Measurements from ENCODE around the gene LSM7. TPM values are rescaled to one million over a fixed set of nuclear protein-coding genes. Genes with fewer than 3 reads are reported as not detected.

Gene LSM7
- total RNA-seq, 4 donors from 2014 or later = 70.0 to 109 (median 77.5) TPM

DNA sequence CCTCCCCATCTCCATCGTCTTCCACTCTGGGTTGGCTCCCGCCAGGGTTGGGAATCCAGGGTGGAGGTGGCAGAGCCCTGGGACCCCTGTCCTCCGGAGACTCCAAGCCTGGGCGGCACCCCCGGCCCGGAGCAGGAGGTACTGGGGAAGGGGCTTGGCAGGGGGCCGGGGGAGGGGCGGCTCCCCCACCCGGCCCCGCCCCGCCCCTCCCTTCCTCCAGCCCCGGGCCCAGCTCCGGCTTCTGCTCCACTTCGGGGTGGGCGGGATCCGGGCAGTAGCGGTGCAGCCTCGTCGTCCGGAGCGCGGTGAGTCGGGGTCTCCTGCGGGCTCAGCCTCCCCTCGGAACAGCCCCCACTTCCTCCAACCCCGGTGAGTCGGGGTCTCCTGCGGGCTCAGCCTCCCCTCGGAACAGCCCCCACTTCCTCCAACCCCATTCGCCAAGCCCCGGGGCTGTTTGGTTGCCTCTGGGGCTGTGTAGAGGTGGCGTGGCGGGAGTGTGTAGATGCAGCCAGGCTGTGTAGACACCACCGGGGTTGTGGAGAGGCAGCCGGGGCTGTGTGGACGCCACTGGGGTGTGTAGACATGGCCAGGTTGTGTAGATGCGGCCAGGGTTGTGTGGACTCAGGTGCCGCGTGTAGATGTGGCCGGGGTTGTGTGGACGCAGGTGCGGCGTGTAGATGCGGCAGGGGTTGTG is 31.8 kb upstream of the LSM7 start, which contains the start of gene TMPRSS9:
TSS of gene TMPRSS9 (plus strand) at position 274 of the 694 bp plus-strand sequence. CDS start 29,521 bp downstream, outside the sequence.
- no peak for DNase-seq
- H3K36me3 ChIP-seq = no peaks in the 10 kb centered on the region
- H3K9me3 ChIP-seq = no peaks in the 10 kb centered on the region
- TF ChIP-seq CTCF (IDR thresholded peaks at IDR 0.05 in 4 of 5, conservative IDR thresholded peaks at IDR 0.05 in 1 of 5) (no peak), POLR2A (IDR thresholded peaks at IDR 0.05) (no peak)
- no peak for ATAC-seq
- in situ Hi-C loops (cut with MboI; ENCODE audit: low sequenced_read_pairs in 4 of 4) = no loop called here
- H3K27ac ChIP-seq = no peak within 1 kb of the TSS
- peaks cover 28 to 43% (median 40%) of the 10 kb centered on the region in 3 donors for H3K27me3 ChIP-seq
- intact Hi-C loops (cut with DNase I; ENCODE audit: low total_unique reads) = no loop called here
- peaks cover 0 to 6% of the 10 kb centered on the region in 2 donors for H3K4me1 ChIP-seq
- H3K4me3 ChIP-seq = no peak within 1 kb of the TSS

DNA sequence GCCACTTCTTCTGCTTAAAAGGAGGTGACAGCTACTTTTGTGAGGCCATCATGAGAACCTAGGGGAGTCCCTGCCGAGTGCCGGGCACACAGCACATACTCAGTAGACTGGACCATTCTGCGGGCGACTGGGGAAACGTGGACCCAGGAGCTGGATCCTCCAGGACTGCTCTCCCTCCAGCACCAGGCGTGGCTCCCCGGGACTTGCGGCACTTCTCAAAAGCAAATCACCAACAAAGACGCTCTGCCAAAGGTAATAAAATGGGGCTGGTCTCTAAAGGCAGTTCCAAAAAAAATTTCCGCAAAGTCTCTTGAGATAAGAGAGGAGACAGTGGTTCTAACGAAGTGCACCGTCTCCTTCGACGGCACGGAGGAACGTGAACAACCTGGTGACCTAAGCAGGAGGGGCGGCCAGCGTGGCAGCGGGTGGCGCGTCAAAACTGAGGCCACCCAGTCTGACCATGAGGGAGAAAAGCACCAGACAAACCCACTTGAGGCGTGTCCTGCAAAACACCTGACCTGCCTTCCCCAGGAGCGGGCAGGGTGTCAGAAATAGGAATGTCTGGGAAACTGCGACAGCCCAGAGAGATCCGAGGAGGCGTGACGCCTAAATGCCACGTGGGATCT is 30.3 kb upstream of the LSM7 start:
- Histone ChIP-seq H3K9me3 (no peaks in the 10 kb centered on the region), H3K27ac (no peak overlapping the region), H3K27me3 (peaks cover 27 to 39% (median 36%) of the 10 kb centered on the region in 3 donors), H3K4me3 (no peak overlapping the region), H3K36me3 (peaks cover 0 to 5% of the 10 kb centered on the region in 2 donors), H3K4me1 (peaks cover 0 to 6% of the 10 kb centered on the region in 2 donors)
- TF ChIP-seq CTCF (IDR thresholded peaks at IDR 0.05 in 4 of 5, conservative IDR thresholded peaks at IDR 0.05 in 1 of 5) (no peak), POLR2A (IDR thresholded peaks at IDR 0.05) (no peak)
- DNase-seq = no peak
- no peak for ATAC-seq
- intact Hi-C loops (cut with DNase I; ENCODE audit: low total_unique reads) (no loop called here), in situ Hi-C loops (cut with MboI; ENCODE audit: low sequenced_read_pairs in 4 of 4) (no loop called here)

- in situ Hi-C loops (cut with MboI; ENCODE audit: low sequenced_read_pairs in 4 of 4) = no loop called here
Measured at GRCh38 chr19:2357279-2358206, 29.2 kb upstream of the LSM7 start.

More at GRCh38 chr19:2357279-2358206, 29.2 kb upstream of the LSM7 start:
- Histone ChIP-seq H3K4me1 (peaks cover 0 to 6% of the 10 kb centered on the region in 2 donors), H3K27ac (no peak overlapping the region), H3K9me3 (no peaks in the 10 kb centered on the region), H3K4me3 (no peak overlapping the region), H3K36me3 (peaks cover 0 to 15% of the 10 kb centered on the region in 2 donors), H3K27me3 (peaks cover 18 to 28% (median 25%) of the 10 kb centered on the region in 3 donors)
- TF ChIP-seq CTCF (IDR thresholded peaks at IDR 0.05 in 4 of 5, conservative IDR thresholded peaks at IDR 0.05 in 1 of 5) (no peak), POLR2A (IDR thresholded peaks at IDR 0.05) (no peak)
- no peak for DNase-seq
- intact Hi-C loops (cut with DNase I; ENCODE audit: low total_unique reads) = no loop called here
- ATAC-seq = no peak
